GM10847 (cell line): Measurements from ENCODE around the gene INKA2.

Experiments used
- POLR2A ChIP-seq: IDR thresholded peaks from 2 replicates; pipeline ENCODE4 v1.6.1; 2011; ENCODE audit not compliant: insufficient read length; ENCODE audit errors: extremely low read depth

INKA2 gene

DNA sequence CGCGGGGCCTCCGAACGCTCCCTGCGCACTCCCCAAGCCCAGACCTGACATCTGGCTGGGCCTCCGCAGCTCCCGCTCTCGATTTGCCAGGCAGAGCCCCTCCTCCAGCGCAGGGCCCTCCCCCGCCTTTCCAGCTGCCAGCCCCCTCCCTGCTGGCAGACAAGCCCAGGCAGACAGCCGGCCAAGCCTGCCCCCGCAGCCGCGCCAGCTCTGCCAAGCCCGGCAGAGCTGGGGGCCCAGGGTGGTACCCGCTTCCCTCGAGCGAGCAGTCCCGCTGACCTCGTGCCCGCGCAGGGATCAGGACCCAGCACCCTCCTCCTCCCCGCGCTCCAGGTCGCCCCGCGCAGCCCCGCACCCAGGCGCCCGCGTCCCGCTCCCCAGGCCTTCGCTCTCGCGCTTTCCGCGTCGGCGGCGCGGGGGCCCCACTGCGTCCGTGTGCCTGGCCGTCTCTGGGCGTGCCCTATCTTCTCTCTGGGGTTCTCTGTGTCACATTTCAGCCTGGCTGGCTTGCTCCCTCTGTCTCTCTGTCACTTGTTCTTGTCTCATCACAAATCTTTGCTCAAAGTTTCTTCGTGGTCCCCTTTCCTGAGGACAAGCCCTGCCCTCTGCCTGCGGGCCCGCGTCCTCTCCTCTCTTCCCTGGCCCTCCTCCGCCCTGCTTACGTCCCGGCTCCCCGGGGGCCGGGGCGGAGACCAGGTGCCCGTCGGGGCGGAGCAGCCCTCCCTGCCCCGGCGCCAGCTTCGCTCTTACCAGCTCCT lies 580 bp downstream of the INKA2 start:
- peak; percentile 14 for TF ChIP-seq POLR2A

DNA sequence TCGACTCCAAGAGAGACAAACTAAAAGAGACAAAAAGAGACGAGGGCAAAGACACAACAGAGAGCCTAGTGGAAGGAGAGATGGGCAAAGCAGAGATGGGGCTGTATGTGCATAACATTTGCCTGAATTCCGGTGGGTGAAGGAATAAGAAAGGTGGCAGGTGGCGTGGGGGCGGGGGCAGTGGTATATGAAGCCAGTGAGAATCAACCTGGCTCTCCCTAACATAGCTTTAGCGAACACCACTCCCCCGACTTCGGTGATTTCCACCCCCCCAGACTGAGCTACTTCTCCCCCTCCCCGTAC lies 1.1 kb downstream of the INKA2 start:
- no peak for TF ChIP-seq POLR2A

DNA sequence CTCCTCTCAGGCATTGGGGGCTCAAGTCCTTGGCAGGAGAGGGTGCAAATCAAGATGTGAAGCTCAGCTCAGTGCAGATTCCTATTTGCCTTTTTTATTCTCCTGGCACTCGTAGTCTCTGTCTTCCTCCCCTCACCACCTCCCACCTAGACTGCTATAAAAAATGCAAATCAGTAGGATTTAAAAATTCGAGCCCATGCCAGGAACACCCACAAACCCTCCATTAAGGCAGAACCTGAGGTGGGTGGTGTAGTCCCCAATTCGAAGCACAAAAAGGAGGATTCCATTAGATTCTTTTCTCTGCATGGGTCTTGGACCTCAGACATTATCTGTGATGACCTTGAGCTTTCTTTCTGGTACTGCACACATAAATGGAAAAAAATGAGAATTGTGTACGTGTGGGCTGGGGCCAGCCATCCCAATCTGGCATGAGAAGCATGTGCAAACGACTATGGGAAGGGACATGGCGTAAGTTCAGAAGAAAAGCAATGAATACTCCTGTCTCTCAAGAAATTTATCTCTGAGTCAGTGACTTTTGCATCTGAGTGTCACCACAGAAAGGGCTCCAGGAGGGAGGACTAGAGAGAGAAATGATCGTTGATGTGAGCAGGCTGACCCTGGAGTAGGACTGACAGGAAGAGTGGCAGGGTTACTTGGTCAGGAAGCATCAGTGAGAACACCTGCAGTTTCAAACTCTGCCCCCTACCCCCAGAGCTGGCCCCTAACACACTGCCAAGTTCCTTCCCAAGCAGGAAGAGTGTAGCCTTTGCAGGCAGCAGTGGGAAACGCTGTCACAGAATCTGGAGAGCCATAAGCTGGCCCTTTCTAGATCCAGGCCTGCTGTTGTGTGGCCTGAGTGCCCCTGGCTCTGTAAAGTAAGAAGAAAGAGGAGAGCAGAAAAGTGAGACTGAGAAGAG lies 1.7 kb downstream of the INKA2 start:
- TF ChIP-seq POLR2A: no peak

DNA sequence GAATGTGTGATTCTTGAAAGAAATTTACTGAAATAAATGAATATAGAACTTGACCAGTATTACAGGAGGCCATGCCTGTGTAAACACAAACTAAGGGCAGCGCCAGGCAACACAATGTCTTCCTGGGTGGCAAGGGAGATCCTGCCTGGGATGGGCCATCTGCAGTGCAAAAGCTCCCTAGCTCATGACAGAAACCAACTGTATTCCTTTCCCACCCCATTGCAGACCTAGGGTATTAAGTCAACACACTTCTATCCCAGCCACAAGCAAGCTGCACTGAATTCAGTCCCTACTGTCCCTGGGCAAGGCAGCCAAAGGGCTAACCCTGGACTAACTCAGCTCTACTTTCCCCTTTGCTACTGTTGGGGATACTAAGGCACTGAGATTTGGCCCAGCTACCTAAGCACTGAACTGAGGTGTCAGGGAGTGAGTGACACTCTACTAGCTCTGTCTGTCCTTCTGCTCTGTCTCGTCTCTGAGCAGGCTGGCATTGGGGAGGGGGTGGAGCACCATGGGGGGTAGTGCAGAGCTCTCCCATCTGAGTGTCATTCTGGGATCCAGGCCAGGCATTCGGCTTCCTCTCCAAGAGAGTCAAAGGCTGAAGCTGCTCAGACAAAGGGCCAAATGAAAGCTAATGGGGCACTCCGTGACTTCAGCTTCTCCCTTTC lies 2.5 kb downstream of the INKA2 start:
- TF ChIP-seq POLR2A: no peak

DNA sequence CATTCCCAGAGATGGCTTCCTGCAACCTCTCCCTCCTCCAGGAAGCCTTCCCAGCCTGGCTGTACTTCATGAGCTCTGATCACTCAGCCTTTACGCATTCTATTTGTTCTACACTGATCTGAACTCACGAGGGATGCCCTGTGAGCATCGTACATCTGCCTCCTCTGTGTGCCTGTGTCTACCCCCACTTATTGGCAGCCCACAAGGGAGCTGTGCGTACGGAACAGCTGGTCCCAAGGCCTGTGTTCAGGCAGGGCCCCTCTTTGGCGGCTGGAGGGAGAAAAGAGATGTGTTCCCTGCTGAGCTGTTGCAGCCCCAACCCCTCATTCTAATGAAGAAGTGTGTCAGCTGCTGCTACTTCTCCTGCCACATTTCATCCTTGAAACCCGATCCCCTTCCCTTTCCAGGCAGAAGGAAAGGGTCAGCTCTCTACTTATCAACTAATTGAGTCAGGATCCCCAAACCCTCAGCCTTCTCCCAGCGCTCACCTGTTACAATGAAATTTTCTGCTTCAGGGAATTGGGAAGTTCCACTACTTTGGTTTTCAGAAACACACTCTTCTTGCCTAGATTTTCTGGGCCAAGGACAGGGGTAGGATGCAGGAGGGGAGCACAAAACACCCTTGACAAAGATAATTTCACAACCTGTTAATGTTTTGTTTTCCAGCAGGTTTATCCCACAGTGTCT lies 3.2 kb downstream of the INKA2 start:
- TF ChIP-seq POLR2A: no peak

DNA sequence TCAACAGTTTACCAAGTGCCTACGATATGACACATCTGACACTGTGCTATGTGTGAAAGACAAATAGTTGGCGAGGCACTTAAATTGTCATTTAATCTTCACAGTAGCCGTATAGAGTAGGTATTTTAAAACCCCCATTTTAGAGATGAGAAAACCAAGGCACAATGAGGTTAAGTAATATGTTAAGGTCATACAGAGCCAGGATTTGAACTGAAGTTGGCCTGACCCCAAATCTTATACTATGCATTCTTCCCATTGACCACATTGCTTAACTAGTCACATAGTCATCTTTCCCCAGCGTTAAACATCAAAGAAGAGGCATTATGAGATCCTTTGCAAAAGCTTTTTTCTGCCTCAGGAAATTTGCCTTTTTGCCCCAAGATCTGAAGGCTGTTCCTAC lies 3.9 kb downstream of the INKA2 start:
- no peak for TF ChIP-seq POLR2A

DNA sequence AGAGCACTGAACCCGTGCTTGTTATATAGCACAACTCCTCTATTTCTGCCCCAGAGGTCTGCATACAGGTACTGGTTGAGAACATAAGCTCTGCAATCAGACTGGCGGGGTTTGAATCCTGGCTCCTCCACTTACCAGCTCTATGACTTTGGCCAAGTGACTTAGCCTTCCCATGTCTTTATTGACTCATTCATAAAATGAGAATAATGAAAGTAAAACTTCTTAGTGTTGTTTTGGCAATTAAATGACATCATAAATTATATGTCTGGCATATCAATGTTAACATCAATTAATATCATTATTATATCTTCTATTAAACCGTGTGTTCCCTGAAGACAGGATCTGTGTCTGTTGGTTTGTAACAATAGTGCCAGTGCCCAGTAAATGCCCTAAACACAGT lies 4.3 kb downstream of the INKA2 start:
- no peak for TF ChIP-seq POLR2A

DNA sequence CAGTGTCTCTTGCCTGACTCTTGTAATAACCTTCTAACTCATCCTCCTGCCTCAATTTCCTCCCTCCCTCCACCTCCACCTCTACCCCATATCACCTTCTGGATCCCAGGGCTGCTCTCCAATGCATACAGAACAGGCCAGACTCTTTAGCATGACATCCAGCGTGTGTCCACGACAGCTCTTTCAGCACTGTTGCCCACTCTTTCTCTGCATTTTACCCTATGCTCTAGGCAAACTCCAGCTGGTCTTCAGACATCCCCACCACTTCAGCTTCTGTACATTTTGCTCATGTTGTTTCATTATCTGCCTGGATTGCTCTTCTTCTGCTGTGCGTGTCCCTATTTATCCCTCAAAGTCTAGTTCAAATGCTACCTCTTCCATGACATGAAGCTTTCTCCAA lies 4.8 kb downstream of the INKA2 start:
- TF ChIP-seq POLR2A: no peak

DNA sequence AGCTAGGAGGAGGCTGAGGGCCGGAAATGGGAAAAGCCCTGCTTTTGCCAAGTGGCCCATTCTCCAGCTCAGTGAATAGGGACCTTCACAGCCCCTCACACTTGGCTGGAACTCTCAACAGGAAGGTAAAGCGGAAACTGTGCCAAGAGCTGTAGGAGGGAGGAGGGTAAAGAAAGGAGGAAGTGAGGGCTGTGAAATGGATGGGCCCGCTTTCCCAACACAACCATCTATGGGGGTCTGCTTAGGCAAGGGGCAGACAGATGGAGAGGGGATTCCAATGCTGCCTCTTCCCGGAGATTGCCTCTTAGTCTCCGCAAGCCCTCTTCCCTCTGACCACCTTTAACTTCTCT lies 5.2 kb downstream of the INKA2 start:
- no peak for TF ChIP-seq POLR2A

DNA sequence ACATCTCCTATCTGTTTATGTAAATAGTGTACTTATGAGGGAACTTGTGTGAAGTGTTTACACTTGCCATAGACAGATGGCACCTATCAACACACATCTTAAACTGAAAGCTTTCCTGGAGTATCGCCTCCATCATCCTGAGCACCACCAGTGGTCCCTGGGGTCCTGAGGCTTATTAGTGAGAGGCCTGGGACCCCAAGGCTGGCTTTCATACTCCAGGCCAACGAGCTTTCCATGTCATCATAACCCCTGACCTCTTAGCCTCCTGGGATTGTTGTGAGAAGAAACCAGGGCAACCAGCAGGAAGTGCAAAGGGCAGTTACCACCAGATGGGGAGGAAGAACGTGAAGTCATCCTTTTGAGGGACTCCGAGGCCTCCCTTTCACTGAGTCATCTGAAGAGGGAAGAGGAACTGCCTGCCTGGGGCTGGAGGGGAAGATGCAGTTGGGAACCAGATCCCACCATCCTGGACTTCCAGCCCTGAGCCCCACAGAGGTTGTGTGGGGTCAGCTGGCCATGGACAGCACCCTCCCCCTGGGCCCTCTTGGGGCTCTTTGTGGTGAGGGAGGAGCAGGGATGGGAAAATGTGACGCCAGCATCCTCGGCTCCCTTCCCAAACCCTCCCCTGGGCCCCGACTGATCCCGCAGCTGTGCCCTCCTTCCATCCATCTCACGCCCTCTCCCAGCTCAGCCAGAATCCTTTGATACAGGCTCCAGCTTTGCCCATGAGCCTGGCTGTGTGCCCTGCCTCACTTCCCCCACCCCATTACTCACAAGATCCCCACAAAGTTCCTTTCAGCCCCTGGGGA lies 5.8 kb downstream of the INKA2 start:
- TF ChIP-seq POLR2A: no peak

DNA sequence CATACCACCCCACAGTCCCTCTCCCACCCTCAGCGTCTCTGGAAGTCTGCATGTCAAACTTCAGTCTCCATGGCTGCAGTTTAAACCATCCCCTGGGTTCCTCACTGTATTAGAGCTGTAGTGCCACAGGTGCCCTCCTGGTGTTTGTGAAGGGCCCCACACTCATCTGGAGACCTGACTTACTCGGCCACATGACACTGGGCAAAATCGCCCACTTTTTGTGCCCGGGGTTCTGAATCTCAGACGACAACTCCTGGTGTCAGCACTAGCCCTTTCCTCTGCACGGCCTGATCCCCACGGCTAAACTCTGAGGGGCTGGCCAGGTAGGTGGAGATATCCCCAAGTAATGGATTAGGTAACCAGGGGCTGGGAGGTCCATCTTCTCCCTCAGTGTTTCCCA lies 6.5 kb downstream of the INKA2 start:
- TF ChIP-seq POLR2A: no peak

DNA sequence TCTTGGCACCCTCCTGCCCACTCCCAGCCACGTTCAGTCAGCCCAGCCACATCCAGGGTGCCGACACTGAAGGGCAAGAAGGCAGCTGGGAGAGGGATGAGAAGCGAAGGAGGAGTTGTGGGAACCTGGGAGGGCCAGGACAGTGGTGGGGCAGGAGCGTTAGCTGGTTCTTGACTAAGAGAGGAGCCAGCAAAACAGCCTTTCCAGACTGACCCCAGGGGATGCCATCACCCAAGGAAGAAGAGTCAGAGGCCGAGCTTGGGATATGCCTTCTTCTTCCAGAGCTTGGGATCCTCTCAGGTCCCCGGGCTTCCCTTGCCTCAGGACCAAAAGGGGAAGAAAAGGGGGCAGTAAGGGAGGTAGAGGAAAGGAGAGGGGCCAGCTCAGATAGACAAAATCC lies 7.2 kb downstream of the INKA2 start:
- TF ChIP-seq POLR2A: no peak

DNA sequence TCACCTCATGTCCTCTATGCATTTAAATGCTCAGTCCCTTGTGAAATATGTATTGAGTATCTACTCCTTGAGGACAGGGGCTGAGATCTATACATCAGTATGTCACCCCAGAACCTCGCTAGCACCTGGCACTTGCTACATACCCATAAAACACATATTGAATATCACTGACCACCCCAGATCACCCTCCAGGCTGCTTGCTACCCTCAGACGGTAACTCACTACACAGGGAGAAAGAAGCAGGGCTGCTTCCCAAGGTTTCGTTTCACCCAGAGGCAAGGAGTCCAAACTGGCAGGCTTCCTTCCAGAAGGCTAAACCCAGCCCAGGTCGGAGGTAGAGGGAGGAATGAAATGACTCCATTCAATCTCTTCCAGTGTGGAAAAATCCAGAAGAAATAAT lies 8.5 kb downstream of the INKA2 start:
- TF ChIP-seq POLR2A: no peak

DNA sequence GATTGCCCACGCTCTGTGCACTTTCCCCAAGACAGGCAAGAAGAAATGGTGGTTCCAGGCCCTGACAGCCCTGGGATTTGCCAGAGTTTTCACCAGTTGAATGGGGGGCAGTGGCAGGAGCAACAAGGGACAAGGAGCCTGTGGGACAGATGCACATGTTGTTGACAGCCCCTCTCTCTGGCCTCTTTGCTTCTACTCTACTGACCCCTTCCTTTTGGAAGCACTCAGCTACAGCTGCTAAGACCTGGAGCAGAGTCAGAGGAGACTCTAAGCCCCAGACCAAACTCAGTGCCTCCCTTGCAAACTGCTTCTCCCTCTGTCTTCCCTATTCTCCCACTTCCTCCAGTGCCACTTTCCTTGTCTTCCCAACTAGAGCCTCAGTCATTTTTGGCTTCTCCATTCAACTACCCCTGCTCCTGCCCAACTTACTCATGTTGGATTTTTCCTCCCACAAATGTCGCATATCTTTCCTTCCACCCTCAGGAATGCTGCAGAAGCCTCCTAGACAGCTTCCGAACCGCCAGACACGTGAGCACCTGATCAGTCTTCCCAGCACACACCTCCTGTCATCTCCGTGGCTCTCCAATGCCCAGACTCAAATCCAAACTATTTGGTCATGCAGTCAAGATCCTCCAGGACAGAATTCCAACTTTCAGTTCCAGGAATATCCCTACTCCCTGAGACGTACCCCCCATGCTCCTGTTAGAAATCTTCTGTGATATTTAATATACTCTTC lies 9.1 kb downstream of the INKA2 start:
- no peak for TF ChIP-seq POLR2A
